ENCODE results near the gene AOPEP. TPM values are rescaled to one million over a fixed set of nuclear protein-coding genes. Genes with fewer than 3 reads are reported as not detected.

AOPEP gene
- total RNA-seq, 4 donors from 2014 or later = 56.5 to 160 (median 103) TPM

- H3K36me3 ChIP-seq = no peaks in the 10 kb centered on the region
- H3K27ac ChIP-seq = peak overlapping the region; percentile 89 to 96 (median 94)
- in situ Hi-C loops (cut with MboI; ENCODE audit: low sequenced_read_pairs in 4 of 4) = no loop called here
- TF ChIP-seq POLR2A (IDR thresholded peaks at IDR 0.05) (no peak), CTCF (IDR thresholded peaks at IDR 0.05 in 4 of 5, conservative IDR thresholded peaks at IDR 0.05 in 1 of 5) (no peak)
- no peaks in the 10 kb centered on the region for H3K27me3 ChIP-seq
- no peak overlapping the region for H3K4me3 ChIP-seq
- no peak for ATAC-seq
- no peak for DNase-seq
- peaks cover 76 to 87% of the 10 kb centered on the region in 2 donors for H3K4me1 ChIP-seq
- intact Hi-C loops (cut with DNase I; ENCODE audit: low total_unique reads) = loop anchor here (5.0 kb wide), 1 partner anchor 224 kb away; no protein-coding TSS in a partner anchor
- H3K9me3 ChIP-seq = no peaks in the 10 kb centered on the region
These were observed 142.0 kb downstream of the AOPEP start for GRCh38 chr9:94868464-94868863.

DNA sequence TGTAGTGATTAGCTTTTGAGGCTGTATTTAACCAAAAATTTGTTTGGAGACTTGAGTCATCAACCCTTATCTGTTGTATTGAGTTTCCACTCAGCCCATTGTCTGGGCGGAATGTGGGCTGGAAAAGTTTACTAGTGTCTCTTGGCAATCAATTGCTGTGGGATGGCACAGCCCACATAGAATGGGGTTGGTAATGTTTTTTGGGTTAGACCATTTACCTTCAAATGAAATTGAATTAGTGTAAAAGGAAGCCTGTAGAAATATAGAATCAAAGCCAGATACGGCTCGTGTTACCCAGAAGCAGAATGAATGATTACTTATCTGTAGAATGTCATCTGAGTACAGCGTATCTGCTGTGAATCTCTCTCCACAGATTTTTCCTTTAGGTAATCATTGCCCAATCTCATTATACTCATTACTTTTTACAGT is 142.9 kb downstream of the AOPEP start:
- peak overlapping the region; percentile 89 to 96 (median 94) for H3K27ac ChIP-seq
- H3K4me1 ChIP-seq = peaks cover 73 to 89% of the 10 kb centered on the region in 2 donors
- no peak overlapping the region for H3K4me3 ChIP-seq
- TF ChIP-seq POLR2A (IDR thresholded peaks at IDR 0.05) = no peak
- no peak for TF ChIP-seq CTCF (IDR thresholded peaks at IDR 0.05 in 4 of 5, conservative IDR thresholded peaks at IDR 0.05 in 1 of 5)
- in situ Hi-C loops (cut with MboI; ENCODE audit: low sequenced_read_pairs in 4 of 4) (no loop called here), intact Hi-C loops (cut with DNase I; ENCODE audit: low total_unique reads) (loop anchor here (5.0 kb wide), 1 partner anchor 223 kb away; no protein-coding TSS in a partner anchor)
- DNase-seq (no peak), ATAC-seq (no peak)
- no peaks in the 10 kb centered on the region for H3K36me3 ChIP-seq
- no peaks in the 10 kb centered on the region for H3K27me3 ChIP-seq
- no peaks in the 10 kb centered on the region for H3K9me3 ChIP-seq

DNA sequence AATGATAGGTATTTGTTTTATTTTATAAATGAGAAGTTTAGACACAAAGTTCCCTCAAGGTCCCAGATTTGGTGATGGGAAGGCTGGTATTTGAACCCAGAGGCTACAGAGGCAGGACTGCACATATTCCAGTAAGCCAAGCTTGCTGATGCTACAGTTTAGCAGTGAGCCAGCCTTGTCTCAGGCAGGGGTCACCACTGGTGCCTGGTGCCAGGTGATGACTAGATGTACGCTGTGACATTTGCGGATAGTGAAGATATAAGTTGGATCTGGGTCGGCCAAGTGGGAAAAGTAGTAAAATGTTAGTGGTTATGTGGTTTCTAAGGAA is 143.9 kb downstream of the AOPEP start:
- no peaks in the 10 kb centered on the region for H3K27me3 ChIP-seq
- peak overlapping the region; percentile 89 to 96 (median 94) for H3K27ac ChIP-seq
- no peak overlapping the region for H3K4me3 ChIP-seq
- TF ChIP-seq CTCF (IDR thresholded peaks at IDR 0.05 in 4 of 5, conservative IDR thresholded peaks at IDR 0.05 in 1 of 5) = no peak
- no peak for TF ChIP-seq POLR2A (IDR thresholded peaks at IDR 0.05)
- H3K4me1 ChIP-seq = peaks cover 69 to 84% of the 10 kb centered on the region in 2 donors
- DNase-seq (no peak), ATAC-seq (no peak)
- in situ Hi-C loops (cut with MboI; ENCODE audit: low sequenced_read_pairs in 4 of 4) (no loop called here), intact Hi-C loops (cut with DNase I; ENCODE audit: low total_unique reads) (no loop called here)
- H3K36me3 ChIP-seq = no peaks in the 10 kb centered on the region
- no peaks in the 10 kb centered on the region for H3K9me3 ChIP-seq

GRCh38 chr9:94870793-94871558 is 144.5 kb downstream of the AOPEP start:
- Histone ChIP-seq H3K36me3 (no peaks in the 10 kb centered on the region), H3K4me3 (no peak overlapping the region), H3K9me3 (no peaks in the 10 kb centered on the region), H3K27me3 (no peaks in the 10 kb centered on the region), H3K4me1 (peaks cover 63 to 78% of the 10 kb centered on the region in 2 donors), H3K27ac (peak overlapping the region; percentile 89 to 96 (median 94))
- TF ChIP-seq CTCF (IDR thresholded peaks at IDR 0.05 in 4 of 5, conservative IDR thresholded peaks at IDR 0.05 in 1 of 5) = no peak
- TF ChIP-seq POLR2A (IDR thresholded peaks at IDR 0.05) = no peak
- ATAC-seq = peak; percentile 86 to 91
- in situ Hi-C loops (cut with MboI; ENCODE audit: low sequenced_read_pairs in 4 of 4) = no loop called here
- intact Hi-C loops (cut with DNase I; ENCODE audit: low total_unique reads) = no loop called here
- peak; percentile 75 to 87 for DNase-seq
